CD14-positive monocyte (primary cell): ENCODE results near the gene SLC12A6. TPM values are rescaled to one million over a fixed set of nuclear protein-coding genes. Genes with fewer than 3 reads are reported as not detected.

Experiments
- DNase-seq, 3 donors: peaks; one replicate each; pipeline ENCODE4 v3.0.0-alpha.2; 2011 to 2022
- H2AFZ ChIP-seq: 2 replicates; pipeline ENCODE4 v1.6.0; 2012; ENCODE audit warnings: mild to moderate bottlenecking, low read depth, low read length, inconsistent platforms; ENCODE audit not compliant: insufficient read depth, poor library complexity, severe bottlenecking
- H3K27ac ChIP-seq, 2 donors: 1 replicate in 1 of 2; 2 replicates in 1 of 2; pipeline ENCODE4 v1.5.1; 2012 to 2013; ENCODE audit warnings: low read length in 2 of 2, control low read depth in 1 of 2, inconsistent platforms in 1 of 2, low read depth in 1 of 2, mild to moderate bottlenecking in 1 of 2
- H3K27me3 ChIP-seq, 2 donors: one replicate each; pipeline versions ENCODE4 v1.6.0 to v1.6.1; 2011 to 2013; ENCODE audit warnings: low read length in 2 of 2; ENCODE audit not compliant: control insufficient read depth in 2 of 2, insufficient read depth in 2 of 2
- H3K36me3 ChIP-seq, 2 donors: replicated peaks in 1 of 2; 1 replicate in 1 of 2; 2 replicates in 1 of 2; pipeline versions ENCODE4 v1.5.1 to v1.6.1; 2012 to 2013; ENCODE audit warnings: low read length in 2 of 2, control low read depth in 1 of 2, inconsistent platforms in 1 of 2, mild to moderate bottlenecking in 1 of 2; ENCODE audit not compliant: insufficient read depth in 2 of 2, control insufficient read depth in 1 of 2
- H3K4me1 ChIP-seq, 2 donors: 1 replicate in 1 of 2; 2 replicates in 1 of 2; pipeline versions ENCODE4 v1.5.1 to v1.6.1; 2012 to 2013; ENCODE audit warnings: low read length in 2 of 2, control low read depth in 1 of 2, inconsistent platforms in 1 of 2, mild to moderate bottlenecking in 1 of 2, moderate library complexity in 1 of 2; ENCODE audit not compliant: insufficient read depth in 2 of 2, control insufficient read depth in 1 of 2
- H3K4me2 ChIP-seq: replicated peaks from 2 replicates; pipeline ENCODE3; 2012; ENCODE audit warnings: low read length, moderate library complexity, mild to moderate bottlenecking; ENCODE audit not compliant: poor library complexity, severe bottlenecking; ENCODE audit errors: extremely low read depth
- H3K4me3 ChIP-seq, 3 experiments: fragments of 200-600 bp in 1 of 3; sonication (generic) in 1 of 3; replicated peaks in 1 of 3; 1 replicate in 2 of 3; 2 replicates in 1 of 3; pipeline ENCODE4 v1.5.1; 2011 to 2013; ENCODE audit warnings: low read length in 3 of 3, mild to moderate bottlenecking in 3 of 3, control low read depth in 2 of 3, low read depth in 2 of 3, inconsistent platforms in 1 of 3, moderate library complexity in 1 of 3
- H3K79me2 ChIP-seq: 2 replicates; pipeline ENCODE4 v1.6.0; 2012; ENCODE audit warnings: mild to moderate bottlenecking, control low read depth, inconsistent platforms, low read length, moderate library complexity; ENCODE audit not compliant: insufficient read depth
- H3K9ac ChIP-seq: 2 replicates; pipeline ENCODE4 v1.6.0; 2017; ENCODE audit warnings: low read length, mild to moderate bottlenecking; ENCODE audit not compliant: insufficient read depth, poor library complexity, severe bottlenecking
- H3K9me3 ChIP-seq, 2 donors: replicated peaks in 1 of 2; 1 replicate in 1 of 2; 2 replicates in 1 of 2; pipeline versions ENCODE4 v1.5.1 to v1.6.1; 2012 to 2013; ENCODE audit warnings: low read length in 2 of 2, control low read depth in 1 of 2; ENCODE audit not compliant: control insufficient read depth in 1 of 2, insufficient read depth in 1 of 2
- H4K20me1 ChIP-seq: 2 replicates; pipeline ENCODE4 v1.6.0; 2012; ENCODE audit warnings: mild to moderate bottlenecking, low read length, control low read depth, moderate library complexity; ENCODE audit not compliant: insufficient read depth
- H3K27ac Mint-ChIP-seq, 7 donors: one replicate each; pipeline ENCODE4 v1.8.0; 2020; ENCODE audit warnings: mild to moderate bottlenecking in 7 of 7, mixed read lengths in 7 of 7, moderate library complexity in 6 of 7, inconsistent platforms in 2 of 7
- H3K27me3 Mint-ChIP-seq, 3 donors: one replicate each; pipeline ENCODE4 v1.8.0; 2021 to 2022; ENCODE audit warnings: low read depth in 3 of 3, mild to moderate bottlenecking in 3 of 3, mixed read lengths in 3 of 3, moderate library complexity in 3 of 3, inconsistent platforms in 1 of 3
- H3K36me3 Mint-ChIP-seq, 2 donors: one replicate each; pipeline ENCODE4 v1.8.0; 2020; ENCODE audit warnings: mixed read lengths in 2 of 2, inconsistent platforms in 1 of 2, mild to moderate bottlenecking in 1 of 2
- H3K4me1 Mint-ChIP-seq: one replicate; pipeline ENCODE4 v1.8.0; 2020; ENCODE audit warnings: mild to moderate bottlenecking, mixed read lengths
- H3K4me3 Mint-ChIP-seq, 2 donors: one replicate each; pipeline ENCODE4 v1.8.0; 2020; ENCODE audit warnings: mild to moderate bottlenecking in 2 of 2, mixed read lengths in 2 of 2, moderate library complexity in 1 of 2
- H3K9me3 Mint-ChIP-seq, 7 donors: one replicate each; pipeline ENCODE4 v1.8.0; 2020 to 2022; ENCODE audit warnings: mixed read lengths in 7 of 7, mild to moderate bottlenecking in 6 of 7, moderate library complexity in 6 of 7, inconsistent platforms in 2 of 7
- WGBS: methylation state at CpG from one replicate; pipeline ENCODE4 v1.1.5; 2013; ENCODE audit warnings: missing lambda C conversion rate; ENCODE audit not compliant: insufficient coverage; 5-methylcytosine and 5-hydroxymethylcytosine counted together
- intact Hi-C, 2 donors: fragments of 100-400 bp; cut with micrococcal nuclease; formaldehyde crosslinking; loops; one replicate each; pipeline versions ENCODE4 v1.15.0 to v1.15.1; 2023
- polyA plus RNA-seq, 3 donors: library from polyadenylated mRNA; depleted of rRNA in 1 of 3; unstranded in 2 of 3; stranded (reverse) in 1 of 3; fragments of 300-500 nt in 2 of 3; fragments of >200 nt in 1 of 3; fragmentation: Illumina TruSeq in 2 of 3; gene quantifications; 1 replicate in 2 of 3; 2 replicates in 1 of 3; pipeline ENCODE4 v1.2.3, GENCODE V29; 2012 to 2021
- TF ChIP-seq, protein P1 (sequence below): fragments of 200-600 bp; IDR thresholded peaks from one replicate; pipeline ENCODE4 v1.8.0; 2022; ENCODE audit warnings: antibody characterized with exemption, mild to moderate bottlenecking

Gene SLC12A6
- polyA plus RNA-seq, 3 donors: 5.4 to 80.0 (median 8.0) TPM

DNA sequence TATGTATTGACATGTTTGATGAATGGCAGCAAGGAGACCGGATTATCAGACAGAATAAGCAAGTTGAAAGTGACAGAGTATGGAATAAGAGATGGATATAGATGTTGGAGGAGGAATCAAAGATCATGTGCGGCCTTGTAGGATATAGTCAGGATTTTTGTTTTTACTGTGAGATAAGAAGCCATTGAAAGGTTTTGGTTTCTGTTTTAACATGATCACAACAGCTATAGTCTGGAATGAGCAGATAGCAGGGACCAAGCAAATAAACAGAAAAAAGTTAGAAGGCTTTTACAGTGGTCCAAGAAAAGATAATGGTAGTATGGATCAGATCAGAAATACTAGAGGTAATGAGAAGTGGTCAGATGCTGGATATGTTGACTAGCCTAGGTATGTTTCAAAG lies 52.6 kb downstream of the SLC12A6 start:
- Histone ChIP-seq H3K4me2 (no peak overlapping the region), H3K27ac (no peak overlapping the region), H3K27me3 (no peaks in the 10 kb centered on the region), H3K9ac (no peak overlapping the region), H3K4me1 (no peaks in the 10 kb centered on the region), H3K4me3 (no peak overlapping the region), H2AFZ (no peak overlapping the region), H3K79me2 (peaks cover 20% of the 10 kb centered on the region), H3K9me3 (no peaks in the 10 kb centered on the region), H4K20me1 (peaks cover 70% of the 10 kb centered on the region), H3K36me3 (no peaks in the 10 kb centered on the region)
- Mint-ChIP-seq H3K9me3 (peaks cover 0 to 2% (median 0%) of the 10 kb centered on the region in 7 donors), H3K27ac (peak overlapping the region in 2 of 7 donors; percentile 17 to 54), H3K36me3 (peaks cover 8 to 9% of the 10 kb centered on the region in 2 donors), H3K4me3 (no peak overlapping the region), H3K27me3 (no peaks in the 10 kb centered on the region), H3K4me1 (peaks cover 3% of the 10 kb centered on the region)
- TF ChIP-seq, protein P1, sequence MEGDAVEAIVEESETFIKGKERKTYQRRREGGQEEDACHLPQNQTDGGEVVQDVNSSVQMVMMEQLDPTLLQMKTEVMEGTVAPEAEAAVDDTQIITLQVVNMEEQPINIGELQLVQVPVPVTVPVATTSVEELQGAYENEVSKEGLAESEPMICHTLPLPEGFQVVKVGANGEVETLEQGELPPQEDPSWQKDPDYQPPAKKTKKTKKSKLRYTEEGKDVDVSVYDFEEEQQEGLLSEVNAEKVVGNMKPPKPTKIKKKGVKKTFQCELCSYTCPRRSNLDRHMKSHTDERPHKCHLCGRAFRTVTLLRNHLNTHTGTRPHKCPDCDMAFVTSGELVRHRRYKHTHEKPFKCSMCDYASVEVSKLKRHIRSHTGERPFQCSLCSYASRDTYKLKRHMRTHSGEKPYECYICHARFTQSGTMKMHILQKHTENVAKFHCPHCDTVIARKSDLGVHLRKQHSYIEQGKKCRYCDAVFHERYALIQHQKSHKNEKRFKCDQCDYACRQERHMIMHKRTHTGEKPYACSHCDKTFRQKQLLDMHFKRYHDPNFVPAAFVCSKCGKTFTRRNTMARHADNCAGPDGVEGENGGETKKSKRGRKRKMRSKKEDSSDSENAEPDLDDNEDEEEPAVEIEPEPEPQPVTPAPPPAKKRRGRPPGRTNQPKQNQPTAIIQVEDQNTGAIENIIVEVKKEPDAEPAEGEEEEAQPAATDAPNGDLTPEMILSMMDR: no peak
- no peak for DNase-seq
- intact Hi-C loops: loop anchor here in 1 of 2 donors (10.0 kb wide), 1 partner anchor 80 kb away; the partner anchor contains the start of gene LPCAT4
- WGBS: 100% methylated on average over 2 of the region's 2 CpGs

DNA sequence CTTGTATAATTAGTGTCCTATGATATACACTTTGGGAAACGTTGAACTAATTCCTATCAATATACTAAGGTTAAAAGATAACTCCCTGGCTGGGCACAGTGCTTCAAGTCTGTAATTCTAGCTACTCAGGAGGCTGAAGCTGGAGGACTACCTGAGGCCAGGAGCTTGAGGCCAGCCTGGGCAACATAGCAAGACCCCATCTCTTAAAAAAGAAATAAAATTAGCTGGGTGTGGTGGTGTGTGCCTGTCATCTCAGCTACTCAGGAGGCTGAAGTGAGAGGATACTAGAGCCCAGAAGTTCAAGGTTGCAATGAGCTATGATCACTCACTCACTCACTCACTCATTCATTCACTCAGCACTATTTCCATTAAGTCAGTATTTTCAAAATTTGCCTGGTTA lies 55.2 kb downstream of the SLC12A6 start:
- no peaks in the 10 kb centered on the region for H3K4me1 ChIP-seq
- no peak overlapping the region for H3K9ac ChIP-seq
- no peak overlapping the region for H3K4me3 ChIP-seq
- intact Hi-C loops: loop anchor here in 1 of 2 donors (10.0 kb wide), 1 partner anchor 82 kb away; the partner anchor contains the start of gene LPCAT4
- Mint-ChIP-seq H3K4me3 (no peak overlapping the region), H3K27me3 (no peaks in the 10 kb centered on the region), H3K36me3 (peaks cover 8 to 9% of the 10 kb centered on the region in 2 donors), H3K9me3 (no peaks in the 10 kb centered on the region), H3K27ac (no peak overlapping the region), H3K4me1 (peaks cover 9% of the 10 kb centered on the region)
- H3K9me3 ChIP-seq: no peaks in the 10 kb centered on the region
- H2AFZ ChIP-seq: no peak overlapping the region
- no peaks in the 10 kb centered on the region for H3K27me3 ChIP-seq
- TF ChIP-seq, protein P1: no peak
- peaks cover 95% of the 10 kb centered on the region for H4K20me1 ChIP-seq
- H3K4me2 ChIP-seq: no peak overlapping the region
- H3K79me2 ChIP-seq: peaks cover 32% of the 10 kb centered on the region
- no CpG with 5 or more reads among the region's 1 CpG for WGBS
- no peak for DNase-seq
- H3K27ac ChIP-seq: no peak overlapping the region
- no peaks in the 10 kb centered on the region for H3K36me3 ChIP-seq
